Suprapubic skin (tissue), 4 donors: ENCODE results near the gene VPS9D1. TPM values are rescaled to one million over a fixed set of nuclear protein-coding genes. Genes with fewer than 3 reads are reported as not detected.
"Not testable (repeated sequence)": the region's sequence is repeated elsewhere in the genome, so short reads cannot be mapped to it uniquely, and the experiment has no call there.

Experiments used
- DNase-seq, 2 donors: peaks; one replicate each; pipeline ENCODE4 v3.0.0-alpha.2; 2019; ENCODE audit warnings: low spot score in 2 of 2
- H3K27ac ChIP-seq: fragments of 200-600 bp; sonication (generic); one replicate; pipeline ENCODE4 v1.5.1; 2019
- H3K27me3 ChIP-seq: fragments of 200-600 bp; sonication (generic); one replicate; pipeline ENCODE4 v1.5.1; 2019
- H3K36me3 ChIP-seq: fragments of 200-600 bp; sonication (generic); one replicate; pipeline ENCODE4 v1.5.1; 2019
- H3K4me1 ChIP-seq: fragments of 200-600 bp; sonication (generic); one replicate; pipeline ENCODE4 v1.5.1; 2019
- H3K4me3 ChIP-seq: fragments of 200-600 bp; sonication (generic); one replicate; pipeline ENCODE4 v1.5.1; 2019; ENCODE audit warnings: mild to moderate bottlenecking
- H3K9me3 ChIP-seq: fragments of 200-600 bp; sonication (generic); one replicate; pipeline ENCODE4 v1.5.1; 2019
- EP300 ChIP-seq: sonication (generic); formaldehyde crosslinking; IDR thresholded peaks from one replicate; pipeline ENCODE4 v1.6.1; 2017; ENCODE audit warnings: antibody characterized with exemption
- POLR2A ChIP-seq, 2 donors: fragments of 450-650 bp; IDR thresholded peaks; one replicate each; pipeline ENCODE4 v1.6.1; 2017; ENCODE audit warnings: antibody characterized with exemption in 2 of 2, mild to moderate bottlenecking in 2 of 2, moderate library complexity in 2 of 2
- POLR2AphosphoS5 ChIP-seq, 3 donors: sonication (generic); formaldehyde crosslinking; IDR thresholded peaks; one replicate each; pipeline ENCODE4 v1.6.1; 2017; ENCODE audit warnings: antibody characterized with exemption in 3 of 3
- WGBS: methylation state at CpG from one replicate; pipeline ENCODE4 v1.1.5; 2018; 5-methylcytosine and 5-hydroxymethylcytosine counted together
- total RNA-seq, 4 donors: library from RNA; depleted of rRNA; stranded (reverse); fragments of >200 nt; gene quantifications; one replicate each; pipeline ENCODE4 v1.1.0, GENCODE V29; 2016
- TF ChIP-seq, protein P1 (sequence below), 2 donors: fragments of 200-600 bp in 1 of 2; fragments of 450-650 bp in 1 of 2; sonication (generic) in 1 of 2; IDR thresholded peaks; one replicate each; pipeline ENCODE4 v1.5.1; 2016 to 2019; ENCODE audit warnings: antibody characterized with exemption in 2 of 2, mild to moderate bottlenecking in 1 of 2, moderate library complexity in 1 of 2

VPS9D1 gene
- total RNA-seq, 4 donors from 2014 or later: 9.1 to 13.5 (median 10.2) TPM

DNA sequence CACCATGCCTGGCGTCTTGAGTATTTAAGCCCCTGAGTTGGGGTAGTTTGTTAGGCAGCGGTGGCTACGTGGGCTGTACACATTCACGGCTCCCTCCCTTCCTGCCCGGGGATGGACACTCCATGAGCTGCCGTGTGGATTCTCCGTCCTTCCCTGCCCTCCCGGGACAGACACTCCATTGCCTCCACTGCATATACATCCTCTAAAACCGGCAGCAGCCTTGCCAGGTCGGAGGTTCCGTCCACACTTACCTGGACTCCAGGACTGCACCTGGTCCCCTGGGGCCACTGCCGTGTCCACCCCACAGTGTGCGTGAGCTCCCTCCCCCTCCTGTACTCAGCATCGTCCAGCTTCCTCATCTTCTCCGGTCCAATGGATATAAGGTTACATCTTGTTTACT, 15.7 kb downstream of the VPS9D1 start:
- H3K27me3 ChIP-seq: no peaks in the 10 kb centered on the region
- no peak overlapping the region for H3K4me3 ChIP-seq
- 73% methylated on average over 15 of the region's 15 CpGs for WGBS
- H3K9me3 ChIP-seq: no peaks in the 10 kb centered on the region
- TF ChIP-seq, protein P1, sequence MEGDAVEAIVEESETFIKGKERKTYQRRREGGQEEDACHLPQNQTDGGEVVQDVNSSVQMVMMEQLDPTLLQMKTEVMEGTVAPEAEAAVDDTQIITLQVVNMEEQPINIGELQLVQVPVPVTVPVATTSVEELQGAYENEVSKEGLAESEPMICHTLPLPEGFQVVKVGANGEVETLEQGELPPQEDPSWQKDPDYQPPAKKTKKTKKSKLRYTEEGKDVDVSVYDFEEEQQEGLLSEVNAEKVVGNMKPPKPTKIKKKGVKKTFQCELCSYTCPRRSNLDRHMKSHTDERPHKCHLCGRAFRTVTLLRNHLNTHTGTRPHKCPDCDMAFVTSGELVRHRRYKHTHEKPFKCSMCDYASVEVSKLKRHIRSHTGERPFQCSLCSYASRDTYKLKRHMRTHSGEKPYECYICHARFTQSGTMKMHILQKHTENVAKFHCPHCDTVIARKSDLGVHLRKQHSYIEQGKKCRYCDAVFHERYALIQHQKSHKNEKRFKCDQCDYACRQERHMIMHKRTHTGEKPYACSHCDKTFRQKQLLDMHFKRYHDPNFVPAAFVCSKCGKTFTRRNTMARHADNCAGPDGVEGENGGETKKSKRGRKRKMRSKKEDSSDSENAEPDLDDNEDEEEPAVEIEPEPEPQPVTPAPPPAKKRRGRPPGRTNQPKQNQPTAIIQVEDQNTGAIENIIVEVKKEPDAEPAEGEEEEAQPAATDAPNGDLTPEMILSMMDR (IDR thresholded peaks at IDR 0.05): no peak
- TF ChIP-seq POLR2A (IDR thresholded peaks at IDR 0.05) (no peak), POLR2AphosphoS5 (IDR thresholded peaks at IDR 0.05) (no peak), EP300 (no peak)
- no peak overlapping the region for H3K27ac ChIP-seq
- H3K4me1 ChIP-seq: peaks cover 30% of the 10 kb centered on the region
- no peaks in the 10 kb centered on the region for H3K36me3 ChIP-seq
- DNase-seq: no peak

DNA sequence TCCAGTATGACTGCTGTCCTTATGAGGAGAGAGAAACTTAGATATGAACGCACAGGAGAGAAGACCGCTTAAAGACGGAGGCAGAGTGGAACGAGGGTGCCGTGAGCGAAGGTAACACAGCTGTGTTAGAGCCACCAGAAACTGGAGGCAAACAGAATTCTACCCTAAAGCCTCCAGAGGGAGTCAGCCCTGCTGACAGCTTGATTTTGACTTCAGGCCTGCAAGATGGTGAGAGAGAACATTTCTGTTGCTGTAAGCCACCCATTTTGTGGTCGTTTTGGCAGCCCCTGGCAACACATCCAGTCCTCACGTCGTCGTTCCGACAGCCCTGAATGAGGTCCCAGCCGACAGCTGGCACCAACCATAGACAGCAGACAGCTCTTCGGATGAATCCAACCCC, 16.4 kb downstream of the VPS9D1 start:
- H3K4me3 ChIP-seq: no peak overlapping the region
- H3K36me3 ChIP-seq: no peaks in the 10 kb centered on the region
- no peak for DNase-seq
- no peaks in the 10 kb centered on the region for H3K27me3 ChIP-seq
- WGBS: 78% methylated on average over 13 of the region's 13 CpGs
- no peak for TF ChIP-seq POLR2AphosphoS5 (IDR thresholded peaks at IDR 0.05)
- TF ChIP-seq, protein P1 (IDR thresholded peaks at IDR 0.05): no peak
- TF ChIP-seq EP300: no peak
- TF ChIP-seq POLR2A (IDR thresholded peaks at IDR 0.05): no peak
- H3K27ac ChIP-seq: no peak overlapping the region
- H3K9me3 ChIP-seq: no peaks in the 10 kb centered on the region
- peaks cover 37% of the 10 kb centered on the region for H3K4me1 ChIP-seq

DNA sequence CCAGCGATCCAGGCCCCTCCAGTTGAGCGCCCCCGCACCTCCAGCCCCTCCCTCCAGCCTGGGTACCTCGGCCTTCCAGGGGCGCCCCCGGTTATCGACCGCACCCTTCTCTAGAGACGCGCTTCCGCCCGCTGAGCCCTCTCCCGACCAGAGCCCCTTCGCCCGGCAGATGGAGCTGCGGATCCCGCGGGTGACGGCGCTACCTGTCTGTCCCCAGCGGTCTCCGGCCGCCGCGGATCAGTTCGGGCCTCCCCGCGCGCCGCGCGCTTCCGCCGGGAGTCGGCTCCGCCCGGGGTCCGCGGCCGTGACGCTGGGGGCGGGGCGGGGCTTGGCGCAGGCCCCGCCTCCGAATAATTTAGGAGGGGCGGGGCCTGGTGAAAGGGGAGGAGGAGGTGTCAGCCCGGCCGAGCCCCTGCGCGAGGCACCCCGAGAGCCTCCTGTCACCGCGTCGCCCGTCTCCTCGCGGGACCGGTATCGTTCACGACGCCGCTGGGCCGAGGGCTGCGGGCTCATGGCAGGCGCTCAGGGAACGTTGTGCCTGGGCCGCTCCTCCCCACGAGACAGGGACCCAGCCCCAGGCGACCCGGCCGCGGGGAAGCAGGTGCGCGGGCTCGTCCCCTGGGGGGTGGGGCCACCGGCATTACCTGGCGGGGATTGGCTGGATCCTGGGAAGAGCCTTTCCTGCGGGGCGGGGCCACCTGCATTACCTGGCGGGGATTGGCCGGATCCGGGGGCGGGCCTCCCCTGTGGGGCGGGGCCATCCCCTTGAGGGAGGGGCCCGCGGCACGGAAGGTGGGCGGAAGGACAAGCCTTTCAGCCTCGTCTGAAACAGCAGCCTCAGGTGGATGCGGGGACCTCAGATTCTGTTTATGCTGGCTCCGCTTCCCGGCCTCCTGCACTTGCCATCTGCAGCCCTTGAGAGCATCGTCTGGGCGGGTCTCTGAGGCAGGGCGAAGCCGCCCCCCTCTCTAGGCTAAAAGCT, 19.0 kb downstream of the VPS9D1 start, which contains the start of gene SPATA2L:
Gene SPATA2L (minus strand): TSS at position 281 of the 982 bp plus-strand sequence. CDS start 473 bp downstream, outside the sequence.
- under 1% methylated on average over 30 of the region's 97 CpGs for WGBS
- TF ChIP-seq EP300 (no peak), POLR2AphosphoS5 (IDR thresholded peaks at IDR 0.05) (peak in 1 of 3 donors; percentile 5), POLR2A (IDR thresholded peaks at IDR 0.05) (peak; percentile 57 to 68)
- no peaks in the 10 kb centered on the region for H3K27me3 ChIP-seq
- peaks cover 14% of the 10 kb centered on the region for H3K36me3 ChIP-seq
- peak within 1 kb of the TSS; percentile 76 for H3K27ac ChIP-seq
- H3K9me3 ChIP-seq: no peaks in the 10 kb centered on the region
- H3K4me3 ChIP-seq: peak within 1 kb of the TSS; percentile 81
- DNase-seq: peak; percentile 93 to 94
- peaks cover 31% of the 10 kb centered on the region for H3K4me1 ChIP-seq

DNA sequence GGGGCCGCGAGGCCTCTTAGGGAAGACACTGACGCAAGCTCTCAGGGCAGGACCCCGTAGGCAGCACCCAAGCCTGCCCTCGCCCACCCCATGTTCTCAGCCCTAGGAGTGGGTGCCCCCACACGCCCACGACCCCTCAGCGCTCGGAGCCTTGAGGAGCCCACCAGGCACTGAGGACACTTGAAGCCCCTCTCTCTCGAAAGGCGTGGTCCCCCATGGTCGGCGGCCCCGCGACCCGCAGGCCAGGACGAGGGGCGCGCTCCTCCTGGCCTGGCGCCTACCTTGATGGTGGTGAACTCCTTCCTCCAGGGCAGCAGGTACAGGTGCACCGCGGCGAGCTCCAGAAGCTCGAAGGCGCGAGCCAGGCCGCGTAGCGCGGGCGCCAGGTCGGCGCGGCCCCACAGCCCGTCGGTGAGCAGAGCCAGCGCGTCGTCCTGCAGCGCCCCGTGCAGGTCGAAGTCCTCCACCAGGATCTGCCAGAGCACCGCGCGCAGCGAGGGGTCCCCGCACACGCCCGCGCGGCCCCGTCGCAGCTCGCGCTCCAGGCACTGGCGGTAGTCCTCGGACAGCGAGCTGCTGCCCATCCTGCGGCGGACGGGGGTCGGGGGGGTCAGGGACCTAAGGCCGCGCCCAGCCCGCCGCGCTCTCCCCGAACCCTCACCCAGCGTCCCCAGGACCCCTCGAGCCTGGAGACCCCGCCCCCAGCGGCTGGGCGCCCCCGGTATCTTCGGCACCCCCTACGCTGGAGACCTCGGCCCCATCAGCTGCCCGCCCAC, 19.9 kb downstream of the VPS9D1 start:
- 20% methylated on average over 2 of the region's 78 CpGs for WGBS
- peak in 1 of 2 donors; percentile 80 for DNase-seq
- Histone ChIP-seq H3K27ac (peak overlapping the region; percentile 76), H3K27me3 (no peaks in the 10 kb centered on the region), H3K4me1 (peaks cover 31% of the 10 kb centered on the region), H3K4me3 (peak overlapping the region; percentile 81), H3K9me3 (no peaks in the 10 kb centered on the region), H3K36me3 (peaks cover 17% of the 10 kb centered on the region)
- TF ChIP-seq POLR2A (IDR thresholded peaks at IDR 0.05) (no peak), POLR2AphosphoS5 (IDR thresholded peaks at IDR 0.05) (peak in 1 of 3 donors; percentile 32)
- TF ChIP-seq, protein P1 (IDR thresholded peaks at IDR 0.05): peak in 1 of 2 donors; percentile 22

DNA sequence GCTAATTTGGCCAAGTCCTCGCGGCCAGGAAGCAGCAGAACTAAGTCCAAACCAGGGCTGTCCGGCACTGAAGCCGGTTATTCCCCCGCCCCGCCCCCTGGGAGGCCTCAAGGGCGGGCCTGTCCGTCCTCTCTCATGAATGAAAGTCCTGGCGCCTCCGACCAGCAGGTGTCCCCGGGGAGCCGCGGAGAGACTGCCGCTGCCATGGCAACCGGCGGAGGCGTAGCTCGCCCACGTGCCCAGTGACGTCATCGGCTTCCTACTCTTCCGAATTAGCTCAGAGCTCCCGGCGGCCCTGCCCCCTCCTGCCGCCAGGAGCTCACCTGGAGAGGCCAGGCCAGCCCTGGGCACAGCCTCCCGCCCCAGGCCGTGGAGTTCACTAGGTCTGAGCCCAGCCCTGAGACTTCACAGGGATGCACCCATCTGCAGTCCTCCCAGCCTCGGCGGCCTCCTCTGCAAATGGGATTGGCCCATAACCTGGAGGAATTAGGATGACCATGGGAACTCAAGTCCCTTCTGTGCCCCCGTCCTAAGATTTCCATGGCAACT, 20.5 kb downstream of the VPS9D1 start:
- no peaks in the 10 kb centered on the region for H3K9me3 ChIP-seq
- H3K27me3 ChIP-seq: no peaks in the 10 kb centered on the region
- DNase-seq: peak; percentile 98 to 99
- peak overlapping the region; percentile 76 for H3K27ac ChIP-seq
- H3K36me3 ChIP-seq: peaks cover 24% of the 10 kb centered on the region
- H3K4me1 ChIP-seq: peaks cover 31% of the 10 kb centered on the region
- TF ChIP-seq POLR2AphosphoS5 (IDR thresholded peaks at IDR 0.05): peak in 1 of 3 donors; percentile 87
- TF ChIP-seq EP300: no peak
- TF ChIP-seq, protein P1 (IDR thresholded peaks at IDR 0.05): peak; percentile 65 to 73
- H3K4me3 ChIP-seq: peak overlapping the region; percentile 81
- 0% methylated on average over 4 of the region's 30 CpGs for WGBS

DNA sequence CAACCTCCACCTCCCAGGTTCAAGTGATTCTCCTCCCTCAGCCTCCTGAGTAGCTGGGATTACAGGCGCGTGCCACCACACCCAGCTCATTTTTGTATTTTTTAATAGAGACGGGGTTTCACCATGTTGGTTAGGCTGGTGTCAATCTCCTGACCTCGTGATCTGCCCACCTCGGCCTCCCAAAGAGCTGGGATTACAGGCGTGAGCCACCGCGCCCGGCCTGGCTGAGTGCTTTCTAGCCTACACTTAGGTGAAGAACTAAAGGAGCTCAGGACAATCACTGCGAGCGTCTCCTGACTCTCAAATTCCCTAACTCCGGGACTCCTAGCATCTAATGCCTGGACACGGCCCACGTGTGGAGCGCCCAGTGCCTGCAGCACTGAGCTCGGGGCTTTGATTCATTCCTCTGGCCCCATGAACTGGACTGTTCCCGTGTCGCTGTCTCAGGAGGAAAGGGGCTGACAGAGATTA, 21.0 kb downstream of the VPS9D1 start:
- peak overlapping the region; percentile 76 for H3K27ac ChIP-seq
- peaks cover 31% of the 10 kb centered on the region for H3K4me1 ChIP-seq
- peak overlapping the region; percentile 81 for H3K4me3 ChIP-seq
- H3K9me3 ChIP-seq, H3K27me3 ChIP-seq: not testable (repeated sequence)
- WGBS: 56% methylated on average over 18 of the region's 18 CpGs
- DNase-seq: peak in 1 of 2 donors; percentile 64
- peaks cover 29% of the 10 kb centered on the region for H3K36me3 ChIP-seq

DNA sequence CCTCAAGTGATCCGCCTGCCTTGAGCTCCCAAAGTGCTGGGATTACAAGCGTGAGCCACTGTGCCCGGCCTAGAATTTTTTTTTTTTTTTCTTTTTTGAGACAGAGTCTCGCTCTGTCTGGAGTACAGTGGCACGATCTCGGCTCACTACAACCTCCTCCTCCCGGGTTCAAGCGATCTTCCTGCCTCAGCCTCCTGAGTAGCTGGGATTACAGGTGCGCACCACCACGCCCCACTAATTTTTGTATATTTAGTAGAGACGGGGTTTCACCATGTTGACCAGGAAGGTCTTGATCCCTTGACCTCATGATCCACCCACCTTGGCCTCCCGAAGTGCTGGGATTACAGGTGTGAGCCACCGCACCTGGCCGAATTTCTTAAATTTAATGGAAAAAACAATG, 22.0 kb downstream of the VPS9D1 start:
- not testable (repeated sequence) for DNase-seq, H3K27me3 ChIP-seq, H3K4me3 ChIP-seq, H3K27ac ChIP-seq, H3K9me3 ChIP-seq
- Histone ChIP-seq H3K4me1 (peaks cover 31% of the 10 kb centered on the region), H3K36me3 (peaks cover 38% of the 10 kb centered on the region)
- 97% methylated on average over 14 of the region's 14 CpGs for WGBS
